ENCODE data around the gene ZNF22.

Gene ZNF22

GRCh38 chr10:44978570-44979280 is 22.0 kb upstream of the ZNF22 start, which contains the start of gene DEPP1:
DEPP1 (minus strand) TSS chr10:44978809; CDS start chr10:44978030, 779 bp downstream.
- Histone ChIP-seq H3K27ac (ENCODE audit: low read length) (peak within 1 kb of the TSS; percentile 85), H3K36me3 (ENCODE audit: control insufficient read depth in 2 of 2, insufficient read depth in 2 of 2, low read length in 2 of 2) (peaks cover 4 to 5% of the 10 kb centered on the region in 2 donors), H3K9ac (ENCODE audit: low read length in 2 of 2) (peak within 1 kb of the TSS; percentile 70 to 78), H3K4me1 (ENCODE audit: control insufficient read depth, insufficient read depth, low read length) (peaks cover 85% of the 10 kb centered on the region), H3K9me3 (ENCODE audit: control insufficient read depth in 2 of 2, low read length in 2 of 2) (no peaks in the 10 kb centered on the region), H3K4me3 (ENCODE audit: low read length in 2 of 2) (peak within 1 kb of the TSS; percentile 67 to 86), H3K27me3 (ENCODE audit: control insufficient read depth in 1 of 2, insufficient read depth in 2 of 2, low read length in 2 of 2) (no peaks in the 10 kb centered on the region)

GRCh38 chr10:44979281-44980191 is 21.2 kb upstream of the ZNF22 start:
- Histone ChIP-seq H3K27ac (ENCODE audit: low read length) (peak overlapping the region; percentile 85), H3K4me3 (ENCODE audit: low read length in 2 of 2) (peak overlapping the region; percentile 67 to 86), H3K36me3 (ENCODE audit: control insufficient read depth in 2 of 2, insufficient read depth in 2 of 2, low read length in 2 of 2) (peaks cover 5 to 9% of the 10 kb centered on the region in 2 donors), H3K4me1 (ENCODE audit: control insufficient read depth, insufficient read depth, low read length) (peaks cover 83% of the 10 kb centered on the region), H3K9me3 (ENCODE audit: control insufficient read depth in 2 of 2, low read length in 2 of 2) (no peaks in the 10 kb centered on the region), H3K27me3 (ENCODE audit: control insufficient read depth in 1 of 2, insufficient read depth in 2 of 2, low read length in 2 of 2) (no peaks in the 10 kb centered on the region), H3K9ac (ENCODE audit: low read length in 2 of 2) (peak overlapping the region in 1 of 2 donors; percentile 70)

- peak overlapping the region; percentile 85 for H3K27ac ChIP-seq (ENCODE audit: low read length)
- H3K9ac ChIP-seq (ENCODE audit: low read length in 2 of 2) = peak overlapping the region in 1 of 2 donors; percentile 8
- no peaks in the 10 kb centered on the region for H3K27me3 ChIP-seq (ENCODE audit: control insufficient read depth in 1 of 2, insufficient read depth in 2 of 2, low read length in 2 of 2)
- H3K9me3 ChIP-seq (ENCODE audit: control insufficient read depth in 2 of 2, low read length in 2 of 2) = no peaks in the 10 kb centered on the region
- peaks cover 9 to 16% of the 10 kb centered on the region in 2 donors for H3K36me3 ChIP-seq (ENCODE audit: control insufficient read depth in 2 of 2, insufficient read depth in 2 of 2, low read length in 2 of 2)
- H3K4me1 ChIP-seq (ENCODE audit: control insufficient read depth, insufficient read depth, low read length) = peaks cover 88% of the 10 kb centered on the region
- peak overlapping the region; percentile 22 to 44 for H3K4me3 ChIP-seq (ENCODE audit: low read length in 2 of 2)
Measured at GRCh38 chr10:44980309-44981171, 20.2 kb upstream of the ZNF22 start.

- no peaks in the 10 kb centered on the region for H3K9me3 ChIP-seq (ENCODE audit: control insufficient read depth in 2 of 2, low read length in 2 of 2)
- H3K36me3 ChIP-seq (ENCODE audit: control insufficient read depth in 2 of 2, insufficient read depth in 2 of 2, low read length in 2 of 2) = peaks cover 13 to 20% of the 10 kb centered on the region in 2 donors
- H3K9ac ChIP-seq (ENCODE audit: low read length in 2 of 2) = peak overlapping the region; percentile 36 to 61
- peak overlapping the region; percentile 85 for H3K27ac ChIP-seq (ENCODE audit: low read length)
- H3K27me3 ChIP-seq (ENCODE audit: control insufficient read depth in 1 of 2, insufficient read depth in 2 of 2, low read length in 2 of 2) = no peaks in the 10 kb centered on the region
- peak overlapping the region; percentile 10 to 49 for H3K4me3 ChIP-seq (ENCODE audit: low read length in 2 of 2)
- H3K4me1 ChIP-seq (ENCODE audit: control insufficient read depth, insufficient read depth, low read length) = peaks cover 85% of the 10 kb centered on the region
Measured at GRCh38 chr10:44981172-44982113, 19.3 kb upstream of the ZNF22 start.

GRCh38 chr10:44982114-44982460 is 18.6 kb upstream of the ZNF22 start:
- no peak overlapping the region for H3K4me3 ChIP-seq (ENCODE audit: low read length in 2 of 2)
- H3K9me3 ChIP-seq (ENCODE audit: control insufficient read depth in 2 of 2, low read length in 2 of 2) = no peaks in the 10 kb centered on the region
- peaks cover 78% of the 10 kb centered on the region for H3K4me1 ChIP-seq (ENCODE audit: control insufficient read depth, insufficient read depth, low read length)
- H3K27me3 ChIP-seq (ENCODE audit: control insufficient read depth in 1 of 2, insufficient read depth in 2 of 2, low read length in 2 of 2) = no peaks in the 10 kb centered on the region
- peaks cover 8 to 17% of the 10 kb centered on the region in 2 donors for H3K36me3 ChIP-seq (ENCODE audit: control insufficient read depth in 2 of 2, insufficient read depth in 2 of 2, low read length in 2 of 2)
- H3K9ac ChIP-seq (ENCODE audit: low read length in 2 of 2) = peak overlapping the region in 1 of 2 donors; percentile 61
- peak overlapping the region; percentile 85 for H3K27ac ChIP-seq (ENCODE audit: low read length)

GRCh38 chr10:44982496-44982895 is 18.2 kb upstream of the ZNF22 start:
- peaks cover 8 to 17% of the 10 kb centered on the region in 2 donors for H3K36me3 ChIP-seq (ENCODE audit: control insufficient read depth in 2 of 2, insufficient read depth in 2 of 2, low read length in 2 of 2)
- H3K27ac ChIP-seq (ENCODE audit: low read length) = no peak overlapping the region
- H3K9me3 ChIP-seq (ENCODE audit: control insufficient read depth in 2 of 2, low read length in 2 of 2) = no peaks in the 10 kb centered on the region
- H3K4me3 ChIP-seq (ENCODE audit: low read length in 2 of 2) = no peak overlapping the region
- peaks cover 74% of the 10 kb centered on the region for H3K4me1 ChIP-seq (ENCODE audit: control insufficient read depth, insufficient read depth, low read length)
- no peaks in the 10 kb centered on the region for H3K27me3 ChIP-seq (ENCODE audit: control insufficient read depth in 1 of 2, insufficient read depth in 2 of 2, low read length in 2 of 2)
- H3K9ac ChIP-seq (ENCODE audit: low read length in 2 of 2) = peak overlapping the region in 1 of 2 donors; percentile 61

GRCh38 chr10:44983066-44983894 is 17.4 kb upstream of the ZNF22 start:
- H3K27ac ChIP-seq (ENCODE audit: low read length) = no peak overlapping the region
- H3K36me3 ChIP-seq (ENCODE audit: control insufficient read depth in 2 of 2, insufficient read depth in 2 of 2, low read length in 2 of 2) = peaks cover 12 to 17% of the 10 kb centered on the region in 2 donors
- no peaks in the 10 kb centered on the region for H3K27me3 ChIP-seq (ENCODE audit: control insufficient read depth in 1 of 2, insufficient read depth in 2 of 2, low read length in 2 of 2)
- peaks cover 66% of the 10 kb centered on the region for H3K4me1 ChIP-seq (ENCODE audit: control insufficient read depth, insufficient read depth, low read length)
- H3K9ac ChIP-seq (ENCODE audit: low read length in 2 of 2) = no peak overlapping the region
- no peak overlapping the region for H3K4me3 ChIP-seq (ENCODE audit: low read length in 2 of 2)
- no peaks in the 10 kb centered on the region for H3K9me3 ChIP-seq (ENCODE audit: control insufficient read depth in 2 of 2, low read length in 2 of 2)

- no peak overlapping the region for H3K27ac ChIP-seq (ENCODE audit: low read length)
- no peak overlapping the region for H3K9ac ChIP-seq (ENCODE audit: low read length in 2 of 2)
- H3K4me3 ChIP-seq (ENCODE audit: low read length in 2 of 2) = no peak overlapping the region
- no peaks in the 10 kb centered on the region for H3K9me3 ChIP-seq (ENCODE audit: control insufficient read depth in 2 of 2, low read length in 2 of 2)
- H3K27me3 ChIP-seq (ENCODE audit: control insufficient read depth in 1 of 2, insufficient read depth in 2 of 2, low read length in 2 of 2) = no peaks in the 10 kb centered on the region
- H3K36me3 ChIP-seq (ENCODE audit: control insufficient read depth in 2 of 2, insufficient read depth in 2 of 2, low read length in 2 of 2) = peaks cover 17 to 23% of the 10 kb centered on the region in 2 donors
- H3K4me1 ChIP-seq (ENCODE audit: control insufficient read depth, insufficient read depth, low read length) = peaks cover 60% of the 10 kb centered on the region
Measured at GRCh38 chr10:44983895-44984278, 16.8 kb upstream of the ZNF22 start.

GRCh38 chr10:44984671-44985101 is 16.0 kb upstream of the ZNF22 start:
- Histone ChIP-seq H3K27ac (ENCODE audit: low read length) (no peak overlapping the region), H3K4me1 (ENCODE audit: control insufficient read depth, insufficient read depth, low read length) (peaks cover 52% of the 10 kb centered on the region), H3K36me3 (ENCODE audit: control insufficient read depth in 2 of 2, insufficient read depth in 2 of 2, low read length in 2 of 2) (peaks cover 25 to 30% of the 10 kb centered on the region in 2 donors), H3K9ac (ENCODE audit: low read length in 2 of 2) (no peak overlapping the region), H3K4me3 (ENCODE audit: low read length in 2 of 2) (no peak overlapping the region), H3K27me3 (ENCODE audit: control insufficient read depth in 1 of 2, insufficient read depth in 2 of 2, low read length in 2 of 2) (no peaks in the 10 kb centered on the region), H3K9me3 (ENCODE audit: control insufficient read depth in 2 of 2, low read length in 2 of 2) (no peaks in the 10 kb centered on the region)
